H1 (cell line): ENCODE data around the gene RORB. TPM values are rescaled to one million over a fixed set of nuclear protein-coding genes. Genes with fewer than 3 reads are reported as not detected.

ENCODE experiments used
- CHD7 ChIP-seq: fragments of 300-600 bp; sonication (generic); IDR thresholded peaks from 2 replicates; pipeline ENCODE4 v1.7.1; 2012; ENCODE audit warnings: low read length, moderate library complexity, mild to moderate bottlenecking, inconsistent platforms; ENCODE audit not compliant: insufficient replicate concordance
- polyA plus RNA-seq, 7 experiments: library from polyadenylated mRNA; depleted of rRNA in 3 of 7; stranded (reverse) in 5 of 7; unstranded in 2 of 7; fragments of >200 nt in 5 of 7; fragments of 200-250 nt in 2 of 7; gene quantifications; 1 replicate in 5 of 7; 2 replicates in 1 of 7; 4 replicates in 1 of 7; pipeline versions ENCODE4 v1.2.1 to v1.2.3, GENCODE V29; 2011 to 2013; ENCODE audit warnings: missing spikeins in 2 of 7, mixed read lengths in 2 of 7
- total RNA-seq: library from RNA; stranded (reverse); fragmentation: NEBNext Ultra II Directional; extraction: Animal tissue kit (Norgen Biotek cat#: 25700); gene quantifications from 2 replicates; pipeline ENCODE4 v1.2.1, GENCODE V29; 2021

Gene RORB
- total and polyA plus RNA-seq, 2 of the 8 experiments (the other 6 are each of a cell fraction or from before 2014, with no cell fraction given), result 2.3 to 7.1 TPM

GRCh38 chr9:74595286-74595685 lies 98.2 kb downstream of the RORB start (continued):
- no peak for TF ChIP-seq CHD7
